GM12878 (cell line): ENCODE data around the gene CLTCL1. TPM values are rescaled to one million over a fixed set of nuclear protein-coding genes. Genes with fewer than 3 reads are reported as not detected.

Experiments used
- ATAC-seq: fragments of 200-7000 bp; cut with Tn5 transposase; 3 replicates; pipeline ENCODE4 v1.9.1; 2020; ENCODE audit warnings: mild to moderate bottlenecking, moderate library complexity
- BruUV-seq: library from RNA; stranded (reverse); fragments of 400-500 nt; replicated peaks from 2 replicates; lab custom pipeline; 2021; lab: Mats Ljungman, UMichigan
- CTCF ChIA-PET: fragments of 300-600 bp; sonication (Branson Sonifier 250); formaldehyde crosslinking; extraction: SDS; loops from one replicate; lab custom pipeline; 2021; ENCODE audit warnings: inconsistent platforms; lab: Yijun Ruan, JAX
- POLR2A ChIA-PET: fragments of 350-600 bp; formaldehyde crosslinking; extraction: SDS; loops from one replicate; lab custom pipeline; 2021; ENCODE audit warnings: inconsistent platforms; lab: Charles Lee
- RAD21 ChIA-PET: fragments of 300-600 bp; sonication (Branson Sonifier 250); formaldehyde crosslinking; loops from one replicate; lab custom pipeline; 2023; ENCODE audit warnings: antibody characterized with exemption; ENCODE audit not compliant: unreplicated experiment; lab: Charles Lee
- SMC1A ChIA-PET: fragments of 300-600 bp; sonication (Branson Sonifier 250); formaldehyde crosslinking; loops from one replicate; lab custom pipeline; 2023; ENCODE audit not compliant: unreplicated experiment, uncharacterized antibody; lab: Charles Lee
- DNase-seq: peaks from one replicate; pipeline ENCODE4 v3.0.0-alpha.2; 2011; ENCODE audit warnings: low read depth, low spot score
- FAIRE-seq: peaks from 3 replicates; lab custom pipeline; 2011; peaks lifted over from hg19 to GRCh38; lab: Jason Lieb, UNC
- H2AFZ ChIP-seq: 2 replicates; pipeline ENCODE4 v1.6.0; 2011; ENCODE audit warnings: low read depth, low read length, control low read depth; ENCODE audit not compliant: control insufficient read depth
- H3K27ac ChIP-seq: 2 replicates; pipeline ENCODE4 v1.5.1; 2011; ENCODE audit warnings: control low read depth; ENCODE audit not compliant: control insufficient read depth, insufficient read depth
- H3K27me3 ChIP-seq, 2 experiments: replicated peaks in 1 of 2; 2 replicates each; pipeline versions ENCODE4 v1.6.0 to v1.6.1; 2011; ENCODE audit warnings: low read length in 1 of 2; ENCODE audit not compliant: control insufficient read depth in 2 of 2, insufficient read depth in 2 of 2
- H3K36me3 ChIP-seq, 2 experiments: 2 replicates each; pipeline ENCODE4 v1.5.1; 2011; ENCODE audit warnings: low read length in 1 of 2; ENCODE audit not compliant: control insufficient read depth in 2 of 2, insufficient read depth in 2 of 2
- H3K4me1 ChIP-seq: 2 replicates; pipeline ENCODE4 v1.6.1; 2011; ENCODE audit warnings: mild to moderate bottlenecking, low read length, moderate library complexity, mixed read lengths; ENCODE audit not compliant: control insufficient read depth, insufficient read depth
- H3K4me2 ChIP-seq: 2 replicates; pipeline ENCODE4 v1.6.0; 2011; ENCODE audit warnings: control low read depth; ENCODE audit not compliant: control insufficient read depth, insufficient read depth
- H3K4me3 ChIP-seq: fragments of 200-600 bp; sonication (generic); 2 replicates; pipeline ENCODE4 v1.5.1; 2016
- H3K79me2 ChIP-seq: 2 replicates; pipeline ENCODE4 v1.6.0; 2011; ENCODE audit warnings: low read length; ENCODE audit not compliant: control insufficient read depth, insufficient read depth
- H3K9ac ChIP-seq: 2 replicates; pipeline ENCODE4 v1.8.0; 2011; ENCODE audit warnings: low read length, control low read depth, mixed read lengths; ENCODE audit not compliant: control insufficient read depth, insufficient read depth
- H3K9me3 ChIP-seq: replicated peaks from 3 replicates; pipeline ENCODE4 v1.5.1; 2011; ENCODE audit warnings: mild to moderate bottlenecking, low read length; ENCODE audit not compliant: control insufficient read depth, insufficient read depth
- H4K20me1 ChIP-seq: 2 replicates; pipeline ENCODE4 v1.6.0; 2011; ENCODE audit not compliant: control insufficient read depth, insufficient read depth
- BRCA1 ChIP-seq: IDR thresholded peaks from 2 replicates; pipeline ENCODE4 v1.6.1; 2011; ENCODE audit warnings: low read depth, low read length, improper control_type of control experiment
- DPF2 ChIP-seq: fragments of 450-650 bp; IDR thresholded peaks from 2 replicates; pipeline ENCODE4 v1.6.1; 2017; ENCODE audit warnings: mild to moderate bottlenecking
- IRF4 ChIP-seq: IDR thresholded peaks from 2 replicates; pipeline ENCODE4 v1.6.1; 2011; ENCODE audit warnings: low read depth, low read length
- NBN ChIP-seq: fragments of 450-650 bp; IDR thresholded peaks from 2 replicates; pipeline ENCODE4 v1.6.1; 2016
- RBBP5 ChIP-seq: fragments of 200-600 bp; sonication (generic); conservative IDR thresholded peaks from 2 replicates; pipeline ENCODE4 v1.6.1; 2016
- RFX5 ChIP-seq: IDR thresholded peaks from 2 replicates; pipeline ENCODE4 v1.6.1; 2011; ENCODE audit warnings: low read depth, low read length, improper control_type of control experiment
- SRF ChIP-seq, 2 experiments: IDR thresholded peaks; 2 replicates each; pipeline ENCODE4 v1.6.1; 2011; ENCODE audit warnings: low read depth in 2 of 2, low read length in 2 of 2, mild to moderate bottlenecking in 1 of 2, moderate library complexity in 1 of 2
- YBX1 ChIP-seq: fragments of 450-650 bp; IDR thresholded peaks from 2 replicates; pipeline ENCODE4 v1.6.1; 2016; ENCODE audit warnings: antibody characterized with exemption
- WGBS: methylation state at CpG from one replicate; pipeline ENCODE4 v1.1.6; 2016; ENCODE audit warnings: low lambda C conversion rate; ENCODE audit not compliant: insufficient replicate concordance, insufficient coverage; ENCODE audit errors: missing lambda C conversion rate; 5-methylcytosine and 5-hydroxymethylcytosine counted together
- in situ Hi-C: fragments of 300-500 bp; cut with MboI; formaldehyde crosslinking; loops from 9 replicates; pipeline ENCODE4 v1.14.3; 2018; ENCODE audit warnings: mixed read lengths
- intact Hi-C: fragments of 100-400 bp; cut with micrococcal nuclease; formaldehyde crosslinking; loops from one replicate; pipeline ENCODE4 v1.14.2; 2022; ENCODE audit not compliant: unreplicated experiment
- polyA plus RNA-seq, 11 experiments: library from polyadenylated mRNA; depleted of rRNA in 4 of 11; unstranded in 6 of 11; stranded (reverse) in 5 of 11; fragments of >200 nt; fragmentation: Nextera tagmentation in 4 of 11; fragmentation: Illumina TruSeq in 1 of 11; extraction: Ambion mirVana in 4 of 11; extraction: Trizol in 1 of 11; gene quantifications; 1 replicate in 1 of 11; 2 replicates in 10 of 11; pipeline versions ENCODE4 v1.2.1 to v1.2.3, GENCODE V29; 2011 to 2016; ENCODE audit warnings: inconsistent platforms in 2 of 11, missing spikeins in 2 of 11, low read depth in 1 of 11
- total RNA-seq, 4 experiments: library from RNA; depleted of rRNA in 3 of 4; stranded (reverse); fragments of >200 nt in 3 of 4; fragmentation: Illumina TruSeq in 1 of 4; extraction: Trizol in 1 of 4; gene quantifications; 2 replicates each; pipeline versions ENCODE4 v1.2.1 to v1.2.3, GENCODE V29; 2013 to 2021
- TF ChIP-seq, protein P1 (sequence below): fragments of 450-650 bp; conservative IDR thresholded peaks from 2 replicates; pipeline ENCODE4 v1.6.1; 2017; ENCODE audit warnings: mild to moderate bottlenecking, moderate library complexity
- TF ChIP-seq, protein P2 (sequence below): IDR thresholded peaks from 2 replicates; pipeline ENCODE4 v1.6.1; 2012; ENCODE audit warnings: low read depth, low read length, improper control_type of control experiment

CLTCL1 gene
- total and polyA plus RNA-seq, 10 of the 15 experiments (the other 5 are each of a cell fraction or from before 2014, with no cell fraction given): under 0.01 to 0.35 (median 0.12) TPM; not detected in 2

DNA sequence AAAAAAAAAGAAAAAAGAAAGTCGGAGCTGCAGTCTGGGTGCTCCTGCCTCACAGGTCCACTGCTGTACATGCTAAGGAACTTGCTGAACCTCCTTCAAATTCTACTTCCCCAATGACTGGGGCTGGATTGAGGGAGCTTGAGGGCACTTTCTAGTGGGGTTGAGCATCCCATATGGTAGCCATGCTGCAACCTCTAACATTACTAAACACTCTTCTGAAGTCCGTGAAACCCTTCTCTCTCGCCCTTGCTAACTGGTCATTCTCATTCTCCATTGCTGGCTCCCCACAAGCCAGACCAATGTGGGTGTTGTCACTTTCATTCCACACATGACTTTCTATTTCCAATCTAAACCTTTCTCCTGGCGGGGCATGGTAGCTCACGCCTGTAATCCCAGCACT lies 148.3 kb downstream of the CLTCL1 start:
- Histone ChIP-seq H3K4me1 (peaks cover 4% of the 10 kb centered on the region), H3K9ac (peak overlapping the region; percentile 82), H3K27ac (no peak overlapping the region), H3K4me2 (peak overlapping the region; percentile 55), H3K27me3 (peaks cover 0 to 5% of the 10 kb centered on the region in 2 experiments; a peak in 2 of 4 replicates), H4K20me1 (no peaks in the 10 kb centered on the region), H2AFZ (no peak overlapping the region), H3K9me3 (no peaks in the 10 kb centered on the region), H3K4me3 (peak overlapping the region; percentile 100), H3K79me2 (peaks cover 13% of the 10 kb centered on the region), H3K36me3 (peaks cover 9 to 14% of the 10 kb centered on the region in 2 experiments; a peak in 3 of 4 replicates)
- FAIRE-seq (no peak), DNase-seq (no peak), ATAC-seq (no peak)
- in situ Hi-C loops: no loop called here
- WGBS: 78% methylated on average over 5 of the region's 5 CpGs
- SMC1A ChIA-PET: interaction anchor here (1.7 to 2.5 kb wide), 2 partner anchors 25 to 36 kb away, joined by 7 to 14 read pairs; partner anchors contain the start of gene SLC25A1
- POLR2A ChIA-PET: interaction anchor here (2.0 kb wide), 1 partner anchor 22 kb away, joined by 7 read pairs; the partner anchor contains the start of gene DGCR2
- intact Hi-C loops: no loop called here
- RAD21 ChIA-PET: interaction anchor here (1.6 to 2.4 kb wide), 4 partner anchors 25 to 487 kb away, joined by 4 to 12 read pairs (median 9); no protein-coding TSS in a partner anchor
- CTCF ChIA-PET: interaction anchor here (1.1 to 3.4 kb wide), 11 partner anchors 15 to 487 kb away, joined by 3 to 24 read pairs (median 7); partner anchors contain the start of genes CDC45, DGCR2 and SLC25A1
- TF ChIP-seq, protein P1, sequence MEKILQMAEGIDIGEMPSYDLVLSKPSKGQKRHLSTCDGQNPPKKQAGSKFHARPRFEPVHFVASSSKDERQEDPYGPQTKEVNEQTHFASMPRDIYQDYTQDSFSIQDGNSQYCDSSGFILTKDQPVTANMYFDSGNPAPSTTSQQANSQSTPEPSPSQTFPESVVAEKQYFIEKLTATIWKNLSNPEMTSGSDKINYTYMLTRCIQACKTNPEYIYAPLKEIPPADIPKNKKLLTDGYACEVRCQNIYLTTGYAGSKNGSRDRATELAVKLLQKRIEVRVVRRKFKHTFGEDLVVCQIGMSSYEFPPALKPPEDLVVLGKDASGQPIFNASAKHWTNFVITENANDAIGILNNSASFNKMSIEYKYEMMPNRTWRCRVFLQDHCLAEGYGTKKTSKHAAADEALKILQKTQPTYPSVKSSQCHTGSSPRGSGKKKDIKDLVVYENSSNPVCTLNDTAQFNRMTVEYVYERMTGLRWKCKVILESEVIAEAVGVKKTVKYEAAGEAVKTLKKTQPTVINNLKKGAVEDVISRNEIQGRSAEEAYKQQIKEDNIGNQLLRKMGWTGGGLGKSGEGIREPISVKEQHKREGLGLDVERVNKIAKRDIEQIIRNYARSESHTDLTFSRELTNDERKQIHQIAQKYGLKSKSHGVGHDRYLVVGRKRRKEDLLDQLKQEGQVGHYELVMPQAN: no peak
- TF ChIP-seq IRF4 (no peak), YBX1 (no peak), BRCA1 (no peak), NBN (no peak), RBBP5 (no peak), SRF (IDR thresholded peaks at IDR 0.05; ENCODE audit: low read depth in 2 of 2, low read length in 2 of 2) (no peak), DPF2 (no peak), RFX5 (no peak)
- TF ChIP-seq, protein P2, sequence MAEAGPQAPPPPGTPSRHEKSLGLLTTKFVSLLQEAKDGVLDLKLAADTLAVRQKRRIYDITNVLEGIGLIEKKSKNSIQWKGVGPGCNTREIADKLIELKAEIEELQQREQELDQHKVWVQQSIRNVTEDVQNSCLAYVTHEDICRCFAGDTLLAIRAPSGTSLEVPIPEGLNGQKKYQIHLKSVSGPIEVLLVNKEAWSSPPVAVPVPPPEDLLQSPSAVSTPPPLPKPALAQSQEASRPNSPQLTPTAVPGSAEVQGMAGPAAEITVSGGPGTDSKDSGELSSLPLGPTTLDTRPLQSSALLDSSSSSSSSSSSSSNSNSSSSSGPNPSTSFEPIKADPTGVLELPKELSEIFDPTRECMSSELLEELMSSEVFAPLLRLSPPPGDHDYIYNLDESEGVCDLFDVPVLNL: no peak
- BruUV-seq: no TSS peak
